ENCODE results near the gene RGL2. TPM values are rescaled to one million over a fixed set of nuclear protein-coding genes. Genes with fewer than 3 reads are reported as not detected.

The RGL2 gene
- polyA plus RNA-seq, 3 donors: 14.9 to 145 (median 15.5) TPM

DNA sequence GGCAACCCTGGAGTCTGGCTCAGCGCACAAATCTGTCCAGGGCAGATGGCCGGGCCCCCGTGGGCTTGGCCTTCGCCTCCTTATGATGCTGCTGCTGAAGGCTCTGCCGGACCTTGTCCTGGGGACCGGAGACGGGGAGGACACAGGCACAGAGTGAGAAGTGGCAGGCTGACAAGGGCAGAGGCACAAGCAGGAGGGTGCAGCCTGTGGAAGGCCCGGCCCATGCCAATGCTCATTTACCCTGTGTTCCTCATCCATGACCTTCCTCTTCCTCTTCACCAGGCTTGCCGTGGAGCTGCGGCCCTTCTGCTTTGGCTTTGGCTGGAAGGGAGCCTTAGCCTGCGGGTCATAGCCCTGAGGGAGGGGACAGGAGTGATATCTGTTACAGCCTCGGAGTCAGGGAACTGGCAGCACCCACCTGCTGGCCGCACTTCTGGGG, 19.5 kb downstream of the RGL2 start:
- H3K4me1 Mint-ChIP-seq: peaks cover 52% of the 10 kb centered on the region
- peak overlapping the region in 5 of 7 donors; percentile 26 to 83 (median 36) for H3K27ac Mint-ChIP-seq
- H3K4me3 Mint-ChIP-seq: peak overlapping the region in 1 of 2 donors; percentile 11
- WGBS (ENCODE audit: insufficient coverage): 94% methylated on average over 8 of the region's 13 CpGs
- H4K20me1 ChIP-seq (ENCODE audit: insufficient read depth, low read length): peaks cover 54% of the 10 kb centered on the region
- H3K36me3 ChIP-seq (replicated peaks in 1 of 2; ENCODE audit: control insufficient read depth in 1 of 2, insufficient read depth in 2 of 2, low read length in 2 of 2): peaks cover 43 to 80% of the 10 kb centered on the region in 2 donors
- H3K4me3 ChIP-seq (replicated peaks in 1 of 3; ENCODE audit: low read depth in 2 of 3, low read length in 3 of 3): no peak overlapping the region
- peak in 1 of 3 donors; percentile 16 for DNase-seq
- H3K79me2 ChIP-seq (ENCODE audit: insufficient read depth, low read length): peaks cover 61% of the 10 kb centered on the region
- no peaks in the 10 kb centered on the region for H3K27me3 ChIP-seq (ENCODE audit: control insufficient read depth in 2 of 2, insufficient read depth in 2 of 2, low read length in 2 of 2)
- H3K27ac ChIP-seq (ENCODE audit: low read depth in 1 of 2, low read length in 2 of 2): peak overlapping the region; percentile 48 to 78
- H3K27me3 Mint-ChIP-seq (ENCODE audit: low read depth in 3 of 3): no peaks in the 10 kb centered on the region
- peak overlapping the region; percentile 99 for H3K4me2 ChIP-seq (replicated peaks; ENCODE audit: extremely low read depth, low read length, poor library complexity, severe bottlenecking)
- H3K9me3 Mint-ChIP-seq: no peaks in the 10 kb centered on the region
- H3K4me1 ChIP-seq (ENCODE audit: control insufficient read depth in 1 of 2, insufficient read depth in 2 of 2, low read length in 2 of 2): peaks cover 47 to 56% of the 10 kb centered on the region in 2 donors
- H3K9ac ChIP-seq (ENCODE audit: insufficient read depth, low read length, poor library complexity, severe bottlenecking): peak overlapping the region; percentile 25
- no peak overlapping the region for H2AFZ ChIP-seq (ENCODE audit: insufficient read depth, low read depth, low read length, poor library complexity, severe bottlenecking)
- intact Hi-C loops (cut with micrococcal nuclease): no loop called here
- no peaks in the 10 kb centered on the region for H3K9me3 ChIP-seq (replicated peaks in 1 of 2; ENCODE audit: control insufficient read depth in 1 of 2, insufficient read depth in 1 of 2, low read length in 2 of 2)
- TF ChIP-seq, protein P1, sequence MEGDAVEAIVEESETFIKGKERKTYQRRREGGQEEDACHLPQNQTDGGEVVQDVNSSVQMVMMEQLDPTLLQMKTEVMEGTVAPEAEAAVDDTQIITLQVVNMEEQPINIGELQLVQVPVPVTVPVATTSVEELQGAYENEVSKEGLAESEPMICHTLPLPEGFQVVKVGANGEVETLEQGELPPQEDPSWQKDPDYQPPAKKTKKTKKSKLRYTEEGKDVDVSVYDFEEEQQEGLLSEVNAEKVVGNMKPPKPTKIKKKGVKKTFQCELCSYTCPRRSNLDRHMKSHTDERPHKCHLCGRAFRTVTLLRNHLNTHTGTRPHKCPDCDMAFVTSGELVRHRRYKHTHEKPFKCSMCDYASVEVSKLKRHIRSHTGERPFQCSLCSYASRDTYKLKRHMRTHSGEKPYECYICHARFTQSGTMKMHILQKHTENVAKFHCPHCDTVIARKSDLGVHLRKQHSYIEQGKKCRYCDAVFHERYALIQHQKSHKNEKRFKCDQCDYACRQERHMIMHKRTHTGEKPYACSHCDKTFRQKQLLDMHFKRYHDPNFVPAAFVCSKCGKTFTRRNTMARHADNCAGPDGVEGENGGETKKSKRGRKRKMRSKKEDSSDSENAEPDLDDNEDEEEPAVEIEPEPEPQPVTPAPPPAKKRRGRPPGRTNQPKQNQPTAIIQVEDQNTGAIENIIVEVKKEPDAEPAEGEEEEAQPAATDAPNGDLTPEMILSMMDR (IDR thresholded peaks at IDR 0.05): no peak
- peaks cover 39 to 74% of the 10 kb centered on the region in 2 donors for H3K36me3 Mint-ChIP-seq

DNA sequence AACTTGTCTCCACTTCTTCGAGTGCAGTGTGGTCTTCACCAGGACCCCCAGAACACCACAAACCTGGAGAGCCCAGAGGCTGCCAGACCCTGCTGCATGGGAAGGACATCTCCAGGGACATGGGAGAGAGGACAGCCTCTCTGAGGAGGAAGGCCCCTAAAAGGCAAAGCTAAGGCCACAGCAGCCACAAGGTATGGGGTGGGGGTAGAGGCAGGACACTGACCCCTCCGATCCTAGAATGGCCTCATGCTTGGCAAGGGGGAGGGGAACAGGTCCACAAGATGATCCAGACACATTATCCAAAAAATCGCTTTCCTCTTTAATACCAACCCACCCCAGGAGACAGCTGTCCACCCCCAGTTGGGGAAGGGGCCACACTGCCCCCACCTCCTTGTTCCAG, 19.9 kb downstream of the RGL2 start:
- intact Hi-C loops (cut with micrococcal nuclease): no loop called here
- Mint-ChIP-seq H3K9me3 (no peaks in the 10 kb centered on the region), H3K4me3 (no peak overlapping the region)

More for the DNA sequence above, 19.9 kb downstream of the RGL2 start:
- peaks cover 39 to 73% of the 10 kb centered on the region in 2 donors for H3K36me3 Mint-ChIP-seq
- Histone ChIP-seq H3K27ac (ENCODE audit: low read depth in 1 of 2, low read length in 2 of 2) (peak overlapping the region; percentile 48 to 78), H3K4me1 (ENCODE audit: control insufficient read depth in 1 of 2, insufficient read depth in 2 of 2, low read length in 2 of 2) (peaks cover 52 to 60% of the 10 kb centered on the region in 2 donors), H3K4me3 (replicated peaks in 1 of 3; ENCODE audit: low read depth in 2 of 3, low read length in 3 of 3) (peak overlapping the region in 1 of 3 experiments; percentile 90), H3K4me2 (replicated peaks; ENCODE audit: extremely low read depth, low read length, poor library complexity, severe bottlenecking) (peak overlapping the region; percentile 99), H3K27me3 (ENCODE audit: control insufficient read depth in 2 of 2, insufficient read depth in 2 of 2, low read length in 2 of 2) (no peaks in the 10 kb centered on the region), H3K79me2 (ENCODE audit: insufficient read depth, low read length) (peaks cover 66% of the 10 kb centered on the region), H3K9me3 (replicated peaks in 1 of 2; ENCODE audit: control insufficient read depth in 1 of 2, insufficient read depth in 1 of 2, low read length in 2 of 2) (no peaks in the 10 kb centered on the region), H3K36me3 (replicated peaks in 1 of 2; ENCODE audit: control insufficient read depth in 1 of 2, insufficient read depth in 2 of 2, low read length in 2 of 2) (peaks cover 47 to 80% of the 10 kb centered on the region in 2 donors), H2AFZ (ENCODE audit: insufficient read depth, low read depth, low read length, poor library complexity, severe bottlenecking) (no peak overlapping the region), H3K9ac (ENCODE audit: insufficient read depth, low read length, poor library complexity, severe bottlenecking) (peak overlapping the region; percentile 25), H4K20me1 (ENCODE audit: insufficient read depth, low read length) (peaks cover 58% of the 10 kb centered on the region)
- DNase-seq: peak in 1 of 3 donors; percentile 3
- WGBS (ENCODE audit: insufficient coverage): no CpG with 5 or more reads among the region's 3 CpGs
- H3K27me3 Mint-ChIP-seq (ENCODE audit: low read depth in 3 of 3): no peaks in the 10 kb centered on the region
- peak overlapping the region in 5 of 7 donors; percentile 26 to 83 (median 52) for H3K27ac Mint-ChIP-seq
- peaks cover 57% of the 10 kb centered on the region for H3K4me1 Mint-ChIP-seq
- TF ChIP-seq, protein P1 (IDR thresholded peaks at IDR 0.05): no peak

Data from CD14-positive monocyte (primary cell).